SK-N-SH (cell line): ENCODE measurements around the gene TSHZ2.

Source experiments
- CTCF ChIP-seq: fragments of 200-600 bp; sonication (generic); IDR thresholded peaks from 2 replicates; pipeline ENCODE4 v1.6.1; 2017; ENCODE audit warnings: antibody characterized with exemption, mild to moderate bottlenecking, moderate library complexity
- EP300 ChIP-seq, 2 experiments: IDR thresholded peaks; 2 replicates each; pipeline versions ENCODE4 v1.4.0 to v1.6.1; 2012; ENCODE audit warnings: borderline replicate concordance in 1 of 2, low read depth in 1 of 2, low read length in 1 of 2
- EZH2phosphoT487 ChIP-seq: fragments of 200-600 bp; sonication (generic); IDR thresholded peaks from 2 replicates; pipeline ENCODE4 v1.6.1; 2017; ENCODE audit warnings: low read depth, mixed run types, mild to moderate bottlenecking, antibody characterized with exemption, moderate library complexity, borderline replicate concordance
- GABPA ChIP-seq: IDR thresholded peaks from 2 replicates; pipeline ENCODE4 v1.4.0; 2012; ENCODE audit warnings: low read depth, mild to moderate bottlenecking
- POLR2AphosphoS5 ChIP-seq: IDR thresholded peaks from 2 replicates; pipeline ENCODE4 v1.6.1; 2012; ENCODE audit warnings: low read depth, low read length
- RFX5 ChIP-seq: IDR thresholded peaks from 2 replicates; pipeline ENCODE4 v1.6.1; 2012; ENCODE audit warnings: mild to moderate bottlenecking, improper control_type of control experiment, low read length
- SMC3 ChIP-seq: IDR thresholded peaks from 2 replicates; pipeline ENCODE4 v1.6.1; 2012; ENCODE audit warnings: low read depth, low read length, improper control_type of control experiment

DNA sequence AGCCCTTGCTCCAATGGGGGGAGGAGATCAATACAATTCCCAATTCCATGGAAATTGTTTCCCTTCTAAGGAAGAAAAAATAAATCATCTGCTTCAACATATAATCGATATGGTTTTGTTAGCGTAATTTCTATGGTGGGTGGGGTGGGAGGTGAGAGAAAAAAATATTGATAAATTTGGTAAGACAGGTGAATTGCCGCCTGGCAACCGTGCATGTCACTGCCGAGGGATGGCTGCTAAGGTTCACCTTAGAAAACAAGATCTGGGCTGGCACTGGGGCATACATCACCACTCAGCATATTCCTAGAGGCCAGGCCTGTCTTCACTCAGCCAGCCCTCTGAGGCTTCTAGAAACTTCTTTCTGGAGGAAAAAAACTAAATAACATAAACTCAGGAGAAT lies 517.4 kb downstream of the TSHZ2 start:
- TF ChIP-seq SMC3 (no peak), CTCF (no peak), EZH2phosphoT487 (no peak), EP300 (IDR thresholded peaks at IDR 0.05; ENCODE audit: borderline replicate concordance in 1 of 2, low read depth in 1 of 2, low read length in 1 of 2) (no peak), GABPA (no peak), POLR2AphosphoS5 (no peak), RFX5 (no peak)
